K562 (cell line): ENCODE measurements around the gene COPB2. TPM values are rescaled to one million over a fixed set of nuclear protein-coding genes. Genes with fewer than 3 reads are reported as not detected.

Experiments used
- ATF3 ChIP-seq, 2 experiments: fragments of 450-650 bp in 1 of 2; sonication (generic) in 1 of 2; formaldehyde crosslinking in 1 of 2; IDR thresholded peaks in 1 of 2; conservative IDR thresholded peaks in 1 of 2; 2 replicates each; pipeline versions ENCODE4 v1.6.1 to v1.8.1; 2016 to 2023; ENCODE audit warnings: mild to moderate bottlenecking in 2 of 2, moderate library complexity in 2 of 2, inconsistent platforms in 1 of 2, missing genetic modification reagents in 1 of 2
- CHAMP1 ChIP-seq: fragments of 450-650 bp; IDR thresholded peaks from 2 replicates; pipeline ENCODE4 v1.6.1; 2016; ENCODE audit warnings: mild to moderate bottlenecking
- EGR1 ChIP-seq: fragments of 450-650 bp; conservative IDR thresholded peaks from 2 replicates; pipeline ENCODE4 v1.6.1; 2017; ENCODE audit warnings: mild to moderate bottlenecking
- EP400 ChIP-seq: fragments of 450-650 bp; IDR thresholded peaks from 2 replicates; pipeline ENCODE4 v1.6.1; 2017; ENCODE audit warnings: antibody characterized with exemption, mild to moderate bottlenecking, moderate library complexity
- ETV5 ChIP-seq: sonication (generic); formaldehyde crosslinking; IDR thresholded peaks from 2 replicates; pipeline ENCODE4 v1.4.0; 2020; ENCODE audit warnings: low read depth, mild to moderate bottlenecking, missing genetic modification reagents
- KAT7 ChIP-seq: sonication (generic); formaldehyde crosslinking; IDR thresholded peaks from 2 replicates; pipeline ENCODE4 v1.8.0; 2022; ENCODE audit warnings: missing genetic modification reagents, mild to moderate bottlenecking, borderline replicate concordance
- MEF2D ChIP-seq: conservative IDR thresholded peaks from 2 replicates; pipeline ENCODE4 v1.6.1; 2016; ENCODE audit warnings: low read depth, missing genetic modification characterization, missing compliant biosample characterization
- MNT ChIP-seq, 2 experiments: fragments of 450-650 bp; conservative IDR thresholded peaks; 2 replicates each; pipeline ENCODE4 v1.6.1; 2017; ENCODE audit warnings: mild to moderate bottlenecking in 2 of 2, moderate library complexity in 2 of 2
- NCOR1 ChIP-seq: fragments of 450-650 bp; IDR thresholded peaks from 2 replicates; pipeline ENCODE4 v1.6.1; 2016; ENCODE audit warnings: mild to moderate bottlenecking, moderate library complexity
- PATZ1 ChIP-seq: fragments of 250-450 bp; sonication (Bioruptor Pico); IDR thresholded peaks from 2 replicates; pipeline ENCODE4 v1.5.0; 2020; ENCODE audit warnings: mild to moderate bottlenecking, borderline replicate concordance
- SOX6 ChIP-seq: fragments of 450-650 bp; IDR thresholded peaks from 2 replicates; pipeline ENCODE4 v1.6.1; 2014; ENCODE audit warnings: mild to moderate bottlenecking
- TBL1XR1 ChIP-seq, 2 experiments: IDR thresholded peaks; 2 replicates each; pipeline ENCODE4 v1.6.1; 2012; ENCODE audit warnings: improper control_type of control experiment in 2 of 2, low read length in 2 of 2, mild to moderate bottlenecking in 1 of 2
- TCF3 ChIP-seq: sonication (generic); formaldehyde crosslinking; IDR thresholded peaks from 2 replicates; pipeline ENCODE4 v1.4.0; 2020; ENCODE audit warnings: mild to moderate bottlenecking, missing genetic modification reagents
- XRCC5 ChIP-seq: fragments of 200-400 bp; formaldehyde crosslinking; IDR thresholded peaks from 2 replicates; pipeline ENCODE4 v1.6.1; 2017; ENCODE audit warnings: low read depth, mild to moderate bottlenecking, low read length
- ZMIZ1 ChIP-seq, 2 experiments: fragments of 150-350 bp in 1 of 2; IDR thresholded peaks; 2 replicates each; pipeline ENCODE4 v1.6.1; 2012 to 2016; ENCODE audit warnings: low read depth in 2 of 2, low read length in 2 of 2, mild to moderate bottlenecking in 1 of 2, moderate library complexity in 1 of 2
- polyA plus RNA-seq, 8 experiments: library from polyadenylated mRNA; depleted of rRNA in 4 of 8; stranded (reverse) in 5 of 8; unstranded in 3 of 8; fragments of >200 nt; fragmentation: Nextera tagmentation in 2 of 8; fragmentation: Illumina TruSeq in 1 of 8; extraction: Ambion mirVana in 2 of 8; extraction: Trizol in 1 of 8; gene quantifications; 2 replicates each; pipeline versions ENCODE4 v1.2.1 to v1.2.3, GENCODE V29; 2011 to 2014; ENCODE audit warnings: inconsistent platforms in 1 of 8, missing spikeins in 1 of 8
- total RNA-seq, 7 experiments: library from RNA; depleted of rRNA in 6 of 7; stranded (reverse); fragments of >200 nt in 6 of 7; fragmentation: Illumina TruSeq in 2 of 7; extraction: Trizol in 2 of 7; gene quantifications; 2 replicates each; pipeline versions ENCODE4 v1.2.1 to v1.2.3, GENCODE V29; 2011 to 2021; ENCODE audit warnings: low replicate concordance in 1 of 7

The COPB2 gene
- total and polyA plus RNA-seq, 9 of the 15 experiments (the other 6 are each of a cell fraction or from before 2014, with no cell fraction given): 64.3 to 189 (median 130) TPM

- peak; percentile 63 to 78; a peak in 3 of 4 replicates for TF ChIP-seq MNT (conservative IDR thresholded peaks at IDR 0.05)
- peak; percentile 57; the same call in 1 of the 2 replicates for TF ChIP-seq EGR1
- TF ChIP-seq EP400: peak; percentile 62; the same call in 1 of the 2 replicates
- peak; percentile 70 for TF ChIP-seq CHAMP1
- TF ChIP-seq ATF3 (IDR thresholded peaks at IDR 0.05): no peak
- TF ChIP-seq ATF3 (CRISPR knock-in tag; conservative IDR thresholded peaks at IDR 0.05): peak; percentile 55; the same call in 1 of the 2 replicates
- no peak for TF ChIP-seq PATZ1 (CRISPR knock-in tag)
- peak; percentile 40; the same call in 1 of the 2 replicates for TF ChIP-seq SOX6
- peak in 1 of 2 experiments; percentile 54; a peak in 1 of 4 replicates for TF ChIP-seq ZMIZ1 (IDR thresholded peaks at IDR 0.05; ENCODE audit: low read depth in 2 of 2, low read length in 2 of 2)
- TF ChIP-seq MEF2D (tag): no peak
- TF ChIP-seq NCOR1: 0 out of 2 replicates have a peak, but pooled peaks have one; percentile 38
- 0 out of 4 replicates have a peak, but pooled peaks of 1 of the 2 experiments have one; percentile 4 for TF ChIP-seq TBL1XR1 (IDR thresholded peaks at IDR 0.05; ENCODE audit: low read length in 2 of 2)
- peak; percentile 61; the same call in 1 of the 2 replicates for TF ChIP-seq KAT7 (CRISPR knock-in tag)
- peak; percentile 63 for TF ChIP-seq TCF3 (CRISPR knock-in tag)
- peak; percentile 85 for TF ChIP-seq ETV5 (CRISPR knock-in tag)
- peak; percentile 88; the same call in 1 of the 2 replicates for TF ChIP-seq XRCC5
Observed at GRCh38 chr3:139329364-139329850, 60.0 kb downstream of the COPB2 start (continued).
